Loucy (cell line): ENCODE results near the gene VWDE.
"Not testable (repeated sequence)": the region's sequence is repeated elsewhere in the genome, so short reads cannot be mapped to it uniquely, and the experiment has no call there.

Experiments
- H2AFZ ChIP-seq: fragments of 200-600 bp; sonication (generic); 2 replicates; pipeline ENCODE4 v1.6.0; 2016; ENCODE audit warnings: antibody characterized with exemption, mild to moderate bottlenecking, low read length, moderate library complexity
- H3F3A ChIP-seq: fragments of 200-600 bp; 2 replicates; pipeline ENCODE4 v1.6.0; 2016; ENCODE audit warnings: antibody characterized with exemption, low read depth, mild to moderate bottlenecking
- H3K27me3 ChIP-seq: fragments of 200-600 bp; sonication (generic); 2 replicates; pipeline ENCODE4 v1.6.1; 2014; ENCODE audit warnings: low read length, mild to moderate bottlenecking; ENCODE audit not compliant: insufficient read depth, poor library complexity, severe bottlenecking
- H3K36me3 ChIP-seq: fragments of 200-600 bp; sonication (generic); 2 replicates; pipeline ENCODE4 v1.6.1; 2016; ENCODE audit warnings: low read length; ENCODE audit not compliant: insufficient read depth
- H3K4me1 ChIP-seq: fragments of 200-600 bp; sonication (generic); 2 replicates; pipeline ENCODE4 v1.5.1; 2014; ENCODE audit warnings: low read length, mild to moderate bottlenecking; ENCODE audit not compliant: insufficient read depth, poor library complexity, severe bottlenecking
- H3K4me2 ChIP-seq: fragments of 200-600 bp; sonication (generic); 2 replicates; pipeline ENCODE4 v1.6.0; 2014; ENCODE audit warnings: antibody characterized with exemption, low read length, low read depth, mild to moderate bottlenecking; ENCODE audit not compliant: poor library complexity, severe bottlenecking
- H3K4me3 ChIP-seq: fragments of 200-600 bp; sonication (generic); 2 replicates; pipeline ENCODE4 v1.5.1; 2014; ENCODE audit warnings: low read length, mild to moderate bottlenecking, mixed read lengths; ENCODE audit not compliant: poor library complexity, severe bottlenecking
- H3K79me2 ChIP-seq: fragments of 200-600 bp; sonication (generic); 2 replicates; pipeline ENCODE4 v1.6.1; 2014; ENCODE audit warnings: low read length; ENCODE audit not compliant: insufficient read depth
- H3K9ac ChIP-seq: fragments of 200-600 bp; sonication (generic); 2 replicates; pipeline ENCODE4 v1.6.0; 2014; ENCODE audit warnings: mild to moderate bottlenecking, low read depth, low read length, moderate library complexity; ENCODE audit not compliant: poor library complexity, severe bottlenecking
- H3K9me2 ChIP-seq: fragments of 200-600 bp; sonication (generic); replicated peaks from 2 replicates; pipeline ENCODE4 v1.6.1; 2016; ENCODE audit warnings: low read depth, low read length, mixed read lengths
- H3K9me3 ChIP-seq: fragments of 200-600 bp; sonication (generic); 2 replicates; pipeline ENCODE4 v1.6.1; 2014; ENCODE audit warnings: mild to moderate bottlenecking, antibody characterized with exemption, low read length, low read depth; ENCODE audit not compliant: insufficient read depth
- H4K20me1 ChIP-seq: fragments of 200-600 bp; sonication (generic); 2 replicates; pipeline ENCODE4 v1.6.0; 2014; ENCODE audit warnings: antibody characterized with exemption, low read length, mild to moderate bottlenecking; ENCODE audit not compliant: insufficient read depth, poor library complexity, severe bottlenecking
- CTCF ChIP-seq: fragments of 200-600 bp; sonication (generic); conservative IDR thresholded peaks from 2 replicates; pipeline ENCODE4 v1.5.1; 2014; ENCODE audit warnings: mild to moderate bottlenecking, antibody characterized with exemption, low read length
- EZH2phosphoT487 ChIP-seq: fragments of 200-600 bp; IDR thresholded peaks from 2 replicates; pipeline ENCODE4 v1.6.1; 2018; ENCODE audit warnings: antibody characterized with exemption, mild to moderate bottlenecking, moderate library complexity, borderline replicate concordance

The VWDE gene

GRCh38 chr7:12403287-12404181, at the start of gene VWDE:
TSS of gene VWDE (minus strand) at chr7:12403865. CDS start at chr7:12403716, 149 bp downstream.
- Histone ChIP-seq H3K27me3 (no peaks in the 10 kb centered on the region), H3K9ac (no peak within 1 kb of the TSS), H3K9me2 (no peaks in the 10 kb centered on the region), H3F3A (no peaks in the 10 kb centered on the region), H4K20me1 (no peaks in the 10 kb centered on the region), H3K4me3 (no peak within 1 kb of the TSS), H3K9me3 (no peaks in the 10 kb centered on the region), H3K4me2 (no peak within 1 kb of the TSS), H3K4me1 (no peaks in the 10 kb centered on the region), H3K36me3 (no peaks in the 10 kb centered on the region), H2AFZ (no peak within 1 kb of the TSS), H3K79me2 (no peaks in the 10 kb centered on the region)
- TF ChIP-seq EZH2phosphoT487 (no peak), CTCF (no peak)

DNA sequence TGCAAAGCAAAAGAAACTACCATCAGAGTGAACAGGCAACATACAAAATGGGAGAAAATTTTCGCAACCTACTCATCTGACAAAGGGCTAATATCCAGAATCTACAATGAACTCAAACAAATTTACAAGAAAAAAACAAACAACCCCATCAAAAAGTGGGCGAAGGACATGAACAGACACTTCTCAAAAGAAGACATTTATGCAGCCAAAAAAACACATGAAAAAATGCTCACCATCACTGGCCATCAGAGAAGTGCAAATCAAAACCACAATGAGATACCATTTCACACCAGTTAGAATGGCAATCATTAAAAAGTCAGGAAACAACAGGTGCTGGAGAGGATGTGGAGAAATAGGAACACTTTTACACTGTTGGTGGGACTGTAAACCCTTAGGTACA, 49.5 kb upstream of the VWDE start:
- not testable (repeated sequence) for H3K4me2 ChIP-seq, H2AFZ ChIP-seq, H3F3A ChIP-seq, H3K27me3 ChIP-seq, H3K79me2 ChIP-seq, H3K9me2 ChIP-seq, H3K4me3 ChIP-seq, H3K4me1 ChIP-seq, H3K9me3 ChIP-seq, H3K36me3 ChIP-seq, H4K20me1 ChIP-seq, H3K9ac ChIP-seq

- Histone ChIP-seq H3K79me2 (no peaks in the 10 kb centered on the region), H3K9me3 (no peaks in the 10 kb centered on the region), H3K36me3 (no peaks in the 10 kb centered on the region), H3K27me3 (no peaks in the 10 kb centered on the region), H3K9me2 (no peaks in the 10 kb centered on the region), H3K4me2 (no peak overlapping the region), H3K4me1 (no peaks in the 10 kb centered on the region), H3F3A (no peaks in the 10 kb centered on the region), H4K20me1 (no peaks in the 10 kb centered on the region), H3K9ac (no peak overlapping the region), H3K4me3 (no peak overlapping the region), H2AFZ (no peak overlapping the region)
- TF ChIP-seq CTCF (no peak), EZH2phosphoT487 (no peak)
Measured at GRCh38 chr7:12450615-12451014, 47.0 kb upstream of the VWDE start.

DNA sequence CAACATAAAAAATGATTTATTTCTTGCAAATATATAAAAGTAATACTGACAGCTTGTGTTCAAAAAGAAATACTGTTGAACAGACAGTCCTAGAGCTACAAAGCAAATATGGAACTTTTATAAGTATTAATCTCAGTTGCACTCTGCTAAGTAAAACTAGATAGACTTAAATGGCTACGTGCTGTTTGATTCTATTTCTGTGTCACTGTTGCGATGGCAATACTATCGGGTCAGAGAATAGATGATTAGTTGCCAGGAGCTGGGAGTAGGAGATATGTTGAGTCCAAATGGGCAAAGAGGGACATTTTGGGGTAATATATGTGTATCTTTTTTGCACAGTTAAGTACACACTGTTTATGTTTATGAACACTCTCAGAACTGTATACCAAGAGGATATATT, 41.1 kb upstream of the VWDE start:
- no peak overlapping the region for H3K9ac ChIP-seq
- H3K79me2 ChIP-seq, result no peaks in the 10 kb centered on the region
- H3K9me2 ChIP-seq, result no peaks in the 10 kb centered on the region
- no peaks in the 10 kb centered on the region for H3K9me3 ChIP-seq
- TF ChIP-seq EZH2phosphoT487 (no peak), CTCF (no peak)
- no peaks in the 10 kb centered on the region for H3K4me1 ChIP-seq
- no peak overlapping the region for H3K4me3 ChIP-seq
- no peak overlapping the region for H3K4me2 ChIP-seq
- H3K27me3 ChIP-seq, result no peaks in the 10 kb centered on the region
- H4K20me1 ChIP-seq, result no peaks in the 10 kb centered on the region
- no peaks in the 10 kb centered on the region for H3K36me3 ChIP-seq
- H3F3A ChIP-seq, result no peaks in the 10 kb centered on the region
- H2AFZ ChIP-seq, result no peak overlapping the region
